ENCODE measurements around the gene SLC25A4.

- TF ChIP-seq, protein P1, sequence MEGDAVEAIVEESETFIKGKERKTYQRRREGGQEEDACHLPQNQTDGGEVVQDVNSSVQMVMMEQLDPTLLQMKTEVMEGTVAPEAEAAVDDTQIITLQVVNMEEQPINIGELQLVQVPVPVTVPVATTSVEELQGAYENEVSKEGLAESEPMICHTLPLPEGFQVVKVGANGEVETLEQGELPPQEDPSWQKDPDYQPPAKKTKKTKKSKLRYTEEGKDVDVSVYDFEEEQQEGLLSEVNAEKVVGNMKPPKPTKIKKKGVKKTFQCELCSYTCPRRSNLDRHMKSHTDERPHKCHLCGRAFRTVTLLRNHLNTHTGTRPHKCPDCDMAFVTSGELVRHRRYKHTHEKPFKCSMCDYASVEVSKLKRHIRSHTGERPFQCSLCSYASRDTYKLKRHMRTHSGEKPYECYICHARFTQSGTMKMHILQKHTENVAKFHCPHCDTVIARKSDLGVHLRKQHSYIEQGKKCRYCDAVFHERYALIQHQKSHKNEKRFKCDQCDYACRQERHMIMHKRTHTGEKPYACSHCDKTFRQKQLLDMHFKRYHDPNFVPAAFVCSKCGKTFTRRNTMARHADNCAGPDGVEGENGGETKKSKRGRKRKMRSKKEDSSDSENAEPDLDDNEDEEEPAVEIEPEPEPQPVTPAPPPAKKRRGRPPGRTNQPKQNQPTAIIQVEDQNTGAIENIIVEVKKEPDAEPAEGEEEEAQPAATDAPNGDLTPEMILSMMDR (IDR thresholded peaks at IDR 0.05; ENCODE audit: low read depth, low read length), result no peak
- TF ChIP-seq EZH2phosphoT487 (IDR thresholded peaks at IDR 0.05; ENCODE audit: low read depth), result no peak
Measured at GRCh38 chr4:185119927-185120630, 23.0 kb upstream of the SLC25A4 start.
